Liver (tissue), 3 donors: Measurements from ENCODE around the gene HOMEZ.

Experiments used
- CTCF ChIP-seq: fragments of 150-350 bp; IDR thresholded peaks from 2 replicates; pipeline ENCODE4 v1.5.1; 2017; ENCODE audit warnings: improper control_type of control experiment, low read depth, low read length; ENCODE audit not compliant: missing input control
- JUND ChIP-seq, 2 donors: IDR thresholded peaks; 2 replicates each; pipeline ENCODE4 v1.6.1; 2016; ENCODE audit warnings: antibody characterized with exemption in 2 of 2
- REST ChIP-seq: IDR thresholded peaks from 2 replicates; pipeline ENCODE4 v1.6.1; 2016; ENCODE audit warnings: antibody characterized with exemption, mild to moderate bottlenecking
- YY1 ChIP-seq: IDR thresholded peaks from 2 replicates; pipeline ENCODE4 v1.6.1; 2016; ENCODE audit warnings: antibody characterized with exemption, mild to moderate bottlenecking
- donor health status: healthy.
- donor health status: healthy.

GRCh38 chr14:23321572-23322547 lies 35.9 kb upstream of the HOMEZ start:
- no peak for TF ChIP-seq CTCF
- peak; percentile 12 for TF ChIP-seq YY1
- TF ChIP-seq REST = no peak
- no peak for TF ChIP-seq JUND (IDR thresholded peaks at IDR 0.05)
